Activated gamma-delta T cell (primary cell): Measurements from ENCODE around the gene DSE.

Source experiments
- DNase-seq: peaks from one replicate; lab custom pipeline; 2025; lab: John Stamatoyannopoulos, UW

The DSE gene

GRCh38 chr6:116411284-116411623, 40.5 kb downstream of the DSE start:
- no peak for DNase-seq

- no peak for DNase-seq
These were observed 41.5 kb downstream of the DSE start for GRCh38 chr6:116412270-116412669.

- DNase-seq, result no peak
These were observed 42.6 kb downstream of the DSE start for GRCh38 chr6:116413357-116413756.

GRCh38 chr6:116417661-116418060, 46.9 kb downstream of the DSE start:
- DNase-seq, result no peak

GRCh38 chr6:116419069-116419786, 48.5 kb downstream of the DSE start:
- DNase-seq, result no peak

- no peak for DNase-seq
These were observed 49.6 kb downstream of the DSE start for GRCh38 chr6:116420341-116420740.

GRCh38 chr6:116422238-116422637, 51.5 kb downstream of the DSE start:
- DNase-seq, result no peak

GRCh38 chr6:116424001-116424400, 53.3 kb downstream of the DSE start:
- DNase-seq, result no peak

GRCh38 chr6:116426551-116426950, 55.8 kb downstream of the DSE start:
- DNase-seq, result no peak

GRCh38 chr6:116429111-116429510, 58.4 kb downstream of the DSE start:
- DNase-seq, result no peak

- DNase-seq, result no peak
These were observed 60.1 kb downstream of the DSE start for GRCh38 chr6:116430860-116431259.

GRCh38 chr6:116431964-116432595, 61.3 kb downstream of the DSE start:
- no peak for DNase-seq

GRCh38 chr6:116433206-116433712, 62.5 kb downstream of the DSE start:
- no peak for DNase-seq

- DNase-seq, result no peak
These were observed 63.4 kb downstream of the DSE start for GRCh38 chr6:116434056-116434725.

GRCh38 chr6:116436586-116436985, 65.8 kb downstream of the DSE start:
- DNase-seq, result no peak

- no peak for DNase-seq
These were observed 66.9 kb downstream of the DSE start for GRCh38 chr6:116437656-116438055.

GRCh38 chr6:116438590-116439448, 68.1 kb downstream of the DSE start:
- DNase-seq, result no peak

- DNase-seq, result no peak
These were observed 68.8 kb downstream of the DSE start for GRCh38 chr6:116439522-116440051.

GRCh38 chr6:116443105-116443504, 72.4 kb downstream of the DSE start:
- no peak for DNase-seq

GRCh38 chr6:116444092-116444491, 73.3 kb downstream of the DSE start:
- DNase-seq, result no peak

- DNase-seq, result no peak
These were observed 73.8 kb downstream of the DSE start for GRCh38 chr6:116444575-116444974.

GRCh38 chr6:116445102-116445501, 74.4 kb downstream of the DSE start:
- DNase-seq, result no peak
